Keratinocyte (primary cell): ENCODE data around the gene SAMD14. TPM values are rescaled to one million over a fixed set of nuclear protein-coding genes. Genes with fewer than 3 reads are reported as not detected.

Experiments used
- DNase-seq: peaks from one replicate; pipeline ENCODE4 v3.0.0-alpha.2; 2011; ENCODE audit warnings: low read depth, missing footprints, low spot score
- FAIRE-seq: peaks from 2 replicates; lab custom pipeline; 2011; peaks lifted over from hg19 to GRCh38; lab: Jason Lieb, UNC
- H2AFZ ChIP-seq: 2 replicates; pipeline ENCODE4 v1.6.0; 2012; ENCODE audit warnings: low read length, control low read depth, inconsistent platforms; ENCODE audit not compliant: control insufficient read depth
- H3K27ac ChIP-seq: 2 replicates; pipeline ENCODE4 v1.5.1; 2011; ENCODE audit warnings: low read length; ENCODE audit not compliant: control insufficient read depth, insufficient read depth
- H3K27me3 ChIP-seq: 3 replicates; pipeline ENCODE4 v1.6.0; 2011; ENCODE audit warnings: low read length; ENCODE audit not compliant: control insufficient read depth, insufficient read depth; ENCODE audit errors: extremely low read depth
- H3K36me3 ChIP-seq, 2 experiments: 2 replicates in 1 of 2; 3 replicates in 1 of 2; pipeline ENCODE4 v1.5.1; 2011; ENCODE audit warnings: low read length in 2 of 2, mild to moderate bottlenecking in 1 of 2; ENCODE audit not compliant: control insufficient read depth in 2 of 2, insufficient read depth in 2 of 2; ENCODE audit errors: extremely low read depth in 1 of 2
- H3K4me1 ChIP-seq: 3 replicates; pipeline ENCODE4 v1.5.1; 2011; ENCODE audit warnings: low read length; ENCODE audit not compliant: control insufficient read depth, insufficient read depth; ENCODE audit errors: extremely low read depth
- H3K4me2 ChIP-seq: 3 replicates; pipeline ENCODE4 v1.6.0; 2011; ENCODE audit warnings: low read depth, low read length; ENCODE audit not compliant: control insufficient read depth, insufficient read depth; ENCODE audit errors: extremely low read depth
- H3K4me3 ChIP-seq, 3 experiments: fragments of 200-600 bp in 1 of 3; sonication (generic) in 1 of 3; 2 replicates in 2 of 3; 3 replicates in 1 of 3; pipeline ENCODE4 v1.5.1; 2011 to 2016; ENCODE audit warnings: low read length in 3 of 3, mild to moderate bottlenecking in 3 of 3, control low read depth in 2 of 3, inconsistent platforms in 1 of 3, low read depth in 1 of 3, mixed read lengths in 1 of 3, mixed run types in 1 of 3, moderate library complexity in 1 of 3; ENCODE audit not compliant: control insufficient read depth in 2 of 3, insufficient read depth in 2 of 3; ENCODE audit errors: extremely low read depth in 1 of 3
- H3K79me2 ChIP-seq: 2 replicates; pipeline ENCODE4 v1.6.0; 2012; ENCODE audit warnings: low read length; ENCODE audit not compliant: control insufficient read depth, insufficient read depth
- H3K9ac ChIP-seq: 3 replicates; pipeline ENCODE4 v1.6.0; 2011; ENCODE audit warnings: low read length; ENCODE audit not compliant: control insufficient read depth, insufficient read depth; ENCODE audit errors: extremely low read depth
- H3K9me1 ChIP-seq: 3 replicates; pipeline ENCODE4 v1.6.0; 2011; ENCODE audit warnings: low read length; ENCODE audit not compliant: control insufficient read depth, insufficient read depth; ENCODE audit errors: extremely low read depth
- H3K9me3 ChIP-seq: 2 replicates; pipeline ENCODE4 v1.5.1; 2012; ENCODE audit warnings: low read depth, low read length; ENCODE audit not compliant: control insufficient read depth
- H4K20me1 ChIP-seq: 3 replicates; pipeline ENCODE4 v1.6.0; 2011; ENCODE audit warnings: low read length; ENCODE audit not compliant: control insufficient read depth, insufficient read depth; ENCODE audit errors: extremely low read depth
- CTCF ChIP-seq, 3 experiments: IDR thresholded peaks in 1 of 3; conservative IDR thresholded peaks in 1 of 3; optimal IDR thresholded peaks in 1 of 3; 2 replicates in 2 of 3; 3 replicates in 1 of 3; pipeline versions ENCODE3 to v1.5.1; 2011; ENCODE audit warnings: low read length in 3 of 3, mild to moderate bottlenecking in 3 of 3, moderate library complexity in 2 of 3, control low read depth in 1 of 3, inconsistent platforms in 1 of 3; ENCODE audit not compliant: insufficient read depth in 2 of 3; ENCODE audit errors: extremely low read depth in 1 of 3
- EZH2 ChIP-seq: IDR thresholded peaks from one replicate; pipeline ENCODE4 v1.6.1; 2012; ENCODE audit warnings: inconsistent platforms, mild to moderate bottlenecking, low read length, moderate library complexity
- dilution Hi-C: fragments of 300-500 bp; cut with MboI; formaldehyde crosslinking; loops from one replicate; pipeline ENCODE4 v1.7.0; 2020; ENCODE audit warnings: low sequenced_read_pairs; ENCODE audit not compliant: extremely low pct_ligation_motif_present
- polyA plus RNA-seq, 5 experiments: library from polyadenylated mRNA; depleted of rRNA in 3 of 5; stranded (reverse) in 3 of 5; stranded (forward) in 1 of 5; unstranded in 1 of 5; fragments of >200 nt; gene quantifications; 1 replicate in 1 of 5; 2 replicates in 3 of 5; 3 replicates in 1 of 5; pipeline versions ENCODE4 v1.2.1 to v1.2.3, GENCODE V29; 2011 to 2012; ENCODE audit warnings: missing spikeins in 2 of 5, low read depth in 1 of 5, low replicate concordance in 1 of 5

SAMD14 gene
- polyA plus RNA-seq, 1 donor (not counting 4 experiments of a cell fraction or from before 2014, with no cell fraction given) = not detected

- Histone ChIP-seq H3K9ac (peak overlapping the region; percentile 71), H3K4me3 (peak overlapping the region in 1 of 3 experiments; percentile 26), H3K79me2 (no peaks in the 10 kb centered on the region), H3K9me3 (no peaks in the 10 kb centered on the region), H4K20me1 (no peaks in the 10 kb centered on the region), H3K27me3 (no peaks in the 10 kb centered on the region), H2AFZ (peak overlapping the region; percentile 66), H3K4me1 (peaks cover 31% of the 10 kb centered on the region), H3K9me1 (no peaks in the 10 kb centered on the region), H3K27ac (peak overlapping the region; percentile 87), H3K4me2 (peak overlapping the region; percentile 71), H3K36me3 (no peaks in the 10 kb centered on the region)
- TF ChIP-seq EZH2 (no peak), CTCF (optimal IDR thresholded peaks at IDR 0.05 in 1 of 3, IDR thresholded peaks at IDR 0.05 in 1 of 3, conservative IDR thresholded peaks at IDR 0.05 in 1 of 3; ENCODE audit: extremely low read depth in 1 of 3, insufficient read depth in 2 of 3, low read length in 3 of 3) (no peak)
- FAIRE-seq (peak; percentile 48), DNase-seq (no peak)
- dilution Hi-C loops = no loop called here
Observed at GRCh38 chr17:50177476-50177875, 47.5 kb upstream of the SAMD14 start.

DNA sequence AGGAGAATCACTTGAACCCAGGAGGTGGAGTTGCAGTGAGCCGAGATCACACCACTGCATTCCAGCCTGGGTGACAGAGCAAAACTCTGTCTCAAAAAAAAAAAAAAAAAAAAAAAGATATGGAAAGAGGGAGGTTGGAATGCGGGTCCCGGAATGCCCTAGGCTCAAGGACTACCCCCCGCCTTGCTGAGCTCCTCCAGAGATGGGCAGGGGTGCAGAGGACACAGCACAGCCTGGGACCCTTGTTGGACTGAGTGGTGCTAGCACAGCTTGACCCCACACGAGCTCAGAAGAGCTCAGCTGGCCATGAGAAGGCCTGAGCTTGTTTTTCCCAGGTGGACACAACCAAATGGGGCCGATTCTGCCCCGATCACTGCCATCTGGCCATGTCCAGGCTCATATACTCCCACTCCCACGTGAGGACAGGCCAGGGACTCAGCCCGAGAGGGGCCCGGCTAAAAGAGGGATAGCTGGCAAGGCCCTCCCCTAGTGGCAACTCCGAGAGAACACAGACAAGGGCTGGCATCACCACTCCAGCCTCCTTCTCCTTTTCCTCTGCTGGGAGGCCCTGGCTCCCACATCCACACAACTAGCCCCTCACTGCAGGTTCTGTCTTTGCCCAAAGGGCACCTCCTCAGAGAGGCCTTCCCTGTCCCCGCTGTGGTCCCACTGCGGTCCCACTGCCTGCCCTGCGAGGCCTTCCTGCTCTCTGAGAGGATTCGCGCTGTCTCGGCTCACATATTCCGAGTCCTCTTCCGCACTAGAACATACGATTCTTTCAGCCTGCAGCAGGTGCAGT lies 46.8 kb upstream of the SAMD14 start:
- Histone ChIP-seq H3K79me2 (no peaks in the 10 kb centered on the region), H3K36me3 (no peaks in the 10 kb centered on the region), H3K4me2 (no peak overlapping the region), H3K4me1 (peaks cover 27% of the 10 kb centered on the region), H3K27ac (peak overlapping the region; percentile 87), H3K4me3 (no peak overlapping the region), H3K27me3 (no peaks in the 10 kb centered on the region), H3K9ac (no peak overlapping the region), H4K20me1 (no peaks in the 10 kb centered on the region), H3K9me3 (no peaks in the 10 kb centered on the region), H3K9me1 (no peaks in the 10 kb centered on the region), H2AFZ (no peak overlapping the region)
- dilution Hi-C loops = no loop called here
- FAIRE-seq = no peak
- TF ChIP-seq CTCF (optimal IDR thresholded peaks at IDR 0.05 in 1 of 3, IDR thresholded peaks at IDR 0.05 in 1 of 3, conservative IDR thresholded peaks at IDR 0.05 in 1 of 3; ENCODE audit: extremely low read depth in 1 of 3, insufficient read depth in 2 of 3, low read length in 3 of 3) (no peak), EZH2 (no peak)
- DNase-seq = no peak
